ENCODE data around the gene MAST3. TPM values are rescaled to one million over a fixed set of nuclear protein-coding genes. Genes with fewer than 3 reads are reported as not detected.
A peak's percentile ranks its signal among the peaks of the same experiment; 100 is the strongest.

MAST3 gene
- total and polyA plus RNA-seq, 2 of the 13 experiments (the other 11 are each of a cell fraction or from before 2014, with no cell fraction given), result 4.1 to 4.6 TPM

DNA sequence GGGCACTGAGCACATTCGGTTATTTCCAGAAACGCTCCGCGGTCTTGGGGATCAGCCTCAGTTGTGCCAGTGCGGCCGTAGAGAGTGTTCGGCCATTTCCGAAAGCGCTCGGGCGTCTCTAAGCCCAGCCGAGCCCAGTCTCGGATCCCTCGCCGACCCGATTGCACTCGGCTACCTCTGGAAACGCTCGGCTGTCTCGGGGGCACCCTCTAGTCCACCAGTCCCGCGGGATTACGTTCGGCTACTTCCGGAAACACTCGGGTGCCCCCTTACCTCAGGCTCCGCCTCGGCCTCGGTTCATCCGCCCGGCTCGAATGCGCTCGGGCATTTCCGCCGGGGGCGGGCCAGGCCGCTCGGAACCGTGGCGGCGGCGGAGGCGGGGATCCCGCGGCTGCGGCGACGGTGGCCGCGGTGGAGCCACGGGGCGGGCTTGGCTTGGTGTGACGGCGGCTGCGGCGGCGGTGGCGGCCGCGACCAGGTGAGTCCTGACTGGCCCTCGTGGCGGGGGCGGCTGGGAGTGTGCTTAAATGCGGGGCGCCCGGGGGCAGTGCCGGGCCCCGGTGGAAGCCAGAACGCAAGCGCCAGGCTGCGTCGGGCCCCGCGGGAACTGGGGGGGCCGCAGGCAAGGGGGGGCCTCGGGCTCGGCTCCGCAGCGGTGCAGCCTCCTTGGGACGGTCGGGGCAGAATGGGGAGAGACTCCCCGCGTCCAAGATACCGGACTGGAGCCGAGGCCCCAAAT, 55.4 kb downstream of the MAST3 start, which contains the start of gene PIK3R2 (continued):
- no peak for TF ChIP-seq AGO1 (IDR thresholded peaks at IDR 0.05; ENCODE audit: low read depth, low read length, poor library complexity, severe bottlenecking)
- TF ChIP-seq, protein P1, sequence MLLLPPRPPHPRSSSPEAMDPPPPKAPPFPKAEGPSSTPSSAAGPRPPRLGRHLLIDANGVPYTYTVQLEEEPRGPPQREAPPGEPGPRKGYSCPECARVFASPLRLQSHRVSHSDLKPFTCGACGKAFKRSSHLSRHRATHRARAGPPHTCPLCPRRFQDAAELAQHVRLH (CRISPR knock-in tag; IDR thresholded peaks at IDR 0.05; ENCODE audit: borderline replicate concordance, low read depth), result no peak
- TF ChIP-seq, protein P2, sequence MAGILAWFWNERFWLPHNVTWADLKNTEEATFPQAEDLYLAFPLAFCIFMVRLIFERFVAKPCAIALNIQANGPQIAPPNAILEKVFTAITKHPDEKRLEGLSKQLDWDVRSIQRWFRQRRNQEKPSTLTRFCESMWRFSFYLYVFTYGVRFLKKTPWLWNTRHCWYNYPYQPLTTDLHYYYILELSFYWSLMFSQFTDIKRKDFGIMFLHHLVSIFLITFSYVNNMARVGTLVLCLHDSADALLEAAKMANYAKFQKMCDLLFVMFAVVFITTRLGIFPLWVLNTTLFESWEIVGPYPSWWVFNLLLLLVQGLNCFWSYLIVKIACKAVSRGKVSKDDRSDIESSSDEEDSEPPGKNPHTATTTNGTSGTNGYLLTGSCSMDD (CRISPR knock-in tag; IDR thresholded peaks at IDR 0.05), result no peak
- no peak for TF ChIP-seq IKZF4 (CRISPR knock-in tag; IDR thresholded peaks at IDR 0.05; ENCODE audit: borderline replicate concordance, low read depth, not compliant biosample characterization)
- TF ChIP-seq, protein P3, sequence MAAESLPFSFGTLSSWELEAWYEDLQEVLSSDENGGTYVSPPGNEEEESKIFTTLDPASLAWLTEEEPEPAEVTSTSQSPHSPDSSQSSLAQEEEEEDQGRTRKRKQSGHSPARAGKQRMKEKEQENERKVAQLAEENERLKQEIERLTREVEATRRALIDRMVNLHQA (CRISPR knock-in tag; IDR thresholded peaks at IDR 0.05), result no peak
- TF ChIP-seq, protein P4, sequence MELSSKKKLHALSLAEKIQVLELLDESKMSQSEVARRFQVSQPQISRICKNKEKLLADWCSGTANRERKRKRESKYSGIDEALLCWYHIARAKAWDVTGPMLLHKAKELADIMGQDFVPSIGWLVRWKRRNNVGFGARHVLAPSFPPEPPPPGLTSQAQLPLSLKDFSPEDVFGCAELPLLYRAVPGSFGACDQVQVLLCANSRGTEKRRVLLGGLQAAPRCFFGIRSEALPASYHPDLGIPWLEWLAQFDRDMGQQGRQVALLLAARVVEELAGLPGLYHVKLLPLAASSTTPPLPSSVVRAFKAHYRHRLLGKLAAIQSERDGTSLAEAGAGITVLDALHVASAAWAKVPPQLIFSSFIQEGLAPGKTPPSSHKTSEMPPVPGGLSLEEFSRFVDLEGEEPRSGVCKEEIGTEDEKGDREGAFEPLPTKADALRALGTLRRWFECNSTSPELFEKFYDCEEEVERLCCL (CRISPR knock-in tag; IDR thresholded peaks at IDR 0.05; ENCODE audit: borderline replicate concordance), result no peak
- TF ChIP-seq SUZ12 (IDR thresholded peaks at IDR 0.05; ENCODE audit: low read depth, low read length), result no peak
- no peak for TF ChIP-seq NR1H2 (CRISPR knock-in tag; IDR thresholded peaks at IDR 0.05; ENCODE audit: borderline replicate concordance, low read depth)
- TF ChIP-seq HES4 (CRISPR knock-in tag; IDR thresholded peaks at IDR 0.05; ENCODE audit: borderline replicate concordance), result peak; percentile 28; the same call in 1 of the 2 replicates
- TF ChIP-seq SRY (CRISPR knock-in tag; IDR thresholded peaks at IDR 0.05), result no peak
- no peak for TF ChIP-seq FOXP1 (IDR thresholded peaks at IDR 0.05)
- no peak for TF ChIP-seq FOXP1 (CRISPR knock-in tag; IDR thresholded peaks at IDR 0.05)
- no peak; the same call in 1 of the 2 replicates for TF ChIP-seq ZNF619 (CRISPR knock-in tag; IDR thresholded peaks at IDR 0.05)
- TF ChIP-seq HNF4G (IDR thresholded peaks at IDR 0.05; ENCODE audit: borderline replicate concordance, low read depth, low read length), result peak; percentile 89
- no peak for TF ChIP-seq HNF4G (CRISPR knock-in tag; IDR thresholded peaks at IDR 0.05; ENCODE audit: borderline replicate concordance, low read depth)
- TF ChIP-seq PITX1 (CRISPR knock-in tag; IDR thresholded peaks at IDR 0.05), result no peak
- TF ChIP-seq ZNF30 (CRISPR knock-in tag; IDR thresholded peaks at IDR 0.05), result no peak
- no peak for TF ChIP-seq ZNF564 (CRISPR knock-in tag; IDR thresholded peaks at IDR 0.05)
- peak; percentile 60; the same call in 1 of the 2 replicates for TF ChIP-seq RFXAP (CRISPR knock-in tag; IDR thresholded peaks at IDR 0.05; ENCODE audit: borderline replicate concordance)
- no peak for TF ChIP-seq ZNF3 (CRISPR knock-in tag; IDR thresholded peaks at IDR 0.05)
- TF ChIP-seq RFX3 (CRISPR knock-in tag; IDR thresholded peaks at IDR 0.05), result no peak
- peak; percentile 40; the same call in 1 of the 2 replicates for TF ChIP-seq ZZZ3 (CRISPR knock-in tag; IDR thresholded peaks at IDR 0.05; ENCODE audit: borderline replicate concordance)
- no peak for TF ChIP-seq ZKSCAN5 (CRISPR knock-in tag; IDR thresholded peaks at IDR 0.05)
- no peak for TF ChIP-seq HHEX (CRISPR knock-in tag; IDR thresholded peaks at IDR 0.05)
- TF ChIP-seq ZNF562 (CRISPR knock-in tag; IDR thresholded peaks at IDR 0.05; ENCODE audit: borderline replicate concordance), result no peak

Measured in HepG2 (cell line).